HG03280 (cell line): ENCODE measurements around the gene ZDHHC14.
"Not testable (repeated sequence)": the region's sequence is repeated elsewhere in the genome, so short reads cannot be mapped to it uniquely, and the experiment has no call there.

Source experiments
- ATAC-seq: cut with Tn5 transposase; IDR thresholded peaks from one replicate; pipeline ENCODE4 v1.9.1; 2021; ENCODE audit warnings: mild to moderate bottlenecking, moderate library complexity; ENCODE audit not compliant: unreplicated experiment

Gene ZDHHC14

DNA sequence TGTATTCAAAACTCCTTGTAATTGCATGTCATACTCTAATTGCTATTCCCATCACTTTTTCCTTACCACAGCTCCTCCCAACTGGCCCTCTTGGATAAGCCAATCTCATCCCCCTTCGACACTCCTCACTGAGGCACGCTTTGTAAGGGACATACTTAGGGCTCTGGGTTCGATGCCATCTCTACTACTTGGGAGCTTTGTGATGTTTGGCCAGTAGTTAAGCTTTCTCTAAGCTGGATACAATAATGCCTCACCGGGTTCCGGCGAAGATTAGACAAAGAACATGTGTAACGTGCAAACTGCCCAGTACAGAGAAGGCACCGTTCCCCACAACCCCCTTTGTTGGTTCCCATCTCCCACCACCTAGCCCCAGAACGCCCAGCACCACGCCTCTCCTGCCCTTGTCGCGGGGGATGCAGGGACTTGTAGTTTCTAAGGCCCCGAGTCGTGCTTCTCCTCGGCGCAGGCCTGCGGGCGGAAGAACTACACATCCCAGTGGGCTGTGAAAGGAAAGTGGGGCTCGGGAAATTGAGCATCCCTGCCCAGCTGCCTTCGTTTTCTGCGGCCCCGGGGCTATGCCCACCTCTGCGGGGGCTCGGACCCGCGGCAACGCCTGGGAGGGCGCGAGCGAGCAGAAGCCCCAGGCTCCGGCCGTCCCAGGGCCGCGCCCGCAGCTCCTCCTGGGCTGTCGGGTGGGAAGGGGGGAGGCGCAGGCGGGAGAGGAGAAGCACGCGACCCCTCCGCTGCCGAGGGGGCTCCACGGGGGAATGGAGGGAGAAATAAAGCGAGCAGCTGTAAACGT lies 1.1 kb upstream of the ZDHHC14 start:
- ATAC-seq: peak; percentile 76

DNA sequence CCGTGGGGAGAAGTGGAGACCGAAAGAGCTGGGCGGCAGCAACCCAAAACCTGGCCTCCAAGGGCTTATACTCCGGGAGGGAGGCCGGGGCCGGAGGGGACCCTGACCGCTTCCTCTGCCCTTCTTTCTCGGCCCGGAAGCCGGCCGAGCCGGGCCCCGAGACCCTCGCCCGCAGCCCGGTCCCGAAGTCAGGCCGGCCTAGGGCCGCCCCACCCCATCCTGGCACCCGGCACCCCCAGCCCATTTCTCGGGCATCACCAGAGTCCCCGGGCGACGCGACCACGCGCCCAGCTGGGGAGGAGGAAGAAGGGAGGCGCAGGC lies 572 bp upstream of the ZDHHC14 start:
- peak; percentile 1 for ATAC-seq

GRCh38 chr6:157381631-157382621 lies 936 bp downstream of the ZDHHC14 start:
- ATAC-seq: peak; percentile 24

GRCh38 chr6:157382821-157383220 lies 1.8 kb downstream of the ZDHHC14 start:
- ATAC-seq: no peak

- ATAC-seq: no peak
These were observed 2.5 kb downstream of the ZDHHC14 start for GRCh38 chr6:157383471-157383870.

GRCh38 chr6:157384962-157385361 lies 4.0 kb downstream of the ZDHHC14 start:
- ATAC-seq: not testable (repeated sequence)

DNA sequence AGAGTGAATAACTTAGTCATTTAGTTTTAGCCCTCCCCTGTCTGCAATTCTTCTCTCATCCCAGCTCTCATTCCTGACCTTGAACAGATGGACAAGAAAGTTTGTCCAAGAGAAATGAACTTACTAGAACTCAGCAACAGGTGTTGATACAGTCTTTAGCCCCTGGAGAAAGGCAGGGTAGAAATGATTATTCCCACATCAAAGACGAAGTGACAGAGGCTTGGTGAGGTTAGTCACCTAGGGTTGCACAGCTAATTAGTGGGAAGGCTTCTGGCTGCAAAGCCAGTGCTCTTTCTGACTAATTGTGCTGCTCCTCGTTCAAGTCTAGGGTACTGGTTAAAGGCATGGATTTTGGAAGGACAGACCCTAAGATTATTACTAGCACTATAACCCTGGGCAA lies 4.5 kb downstream of the ZDHHC14 start:
- no peak for ATAC-seq

DNA sequence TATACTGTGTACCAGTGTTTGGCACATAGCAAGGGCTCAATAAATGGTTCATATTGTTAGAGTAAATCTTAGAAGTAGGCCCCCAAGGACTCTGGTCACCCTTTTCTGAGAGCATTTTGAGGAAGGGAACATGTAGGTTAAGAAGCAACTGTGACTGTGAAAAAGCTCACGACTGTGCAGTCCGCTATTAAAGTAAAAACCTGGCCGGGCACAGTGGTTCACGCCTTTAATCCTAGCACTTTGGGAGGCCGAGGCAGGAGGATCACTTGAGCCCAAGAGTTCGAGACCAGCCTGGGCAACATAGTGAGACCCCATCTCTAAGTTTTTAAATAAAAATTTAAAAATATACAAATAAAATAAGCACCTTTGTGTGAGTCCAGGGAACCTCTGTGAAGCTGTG lies 5.0 kb downstream of the ZDHHC14 start:
- no peak for ATAC-seq

DNA sequence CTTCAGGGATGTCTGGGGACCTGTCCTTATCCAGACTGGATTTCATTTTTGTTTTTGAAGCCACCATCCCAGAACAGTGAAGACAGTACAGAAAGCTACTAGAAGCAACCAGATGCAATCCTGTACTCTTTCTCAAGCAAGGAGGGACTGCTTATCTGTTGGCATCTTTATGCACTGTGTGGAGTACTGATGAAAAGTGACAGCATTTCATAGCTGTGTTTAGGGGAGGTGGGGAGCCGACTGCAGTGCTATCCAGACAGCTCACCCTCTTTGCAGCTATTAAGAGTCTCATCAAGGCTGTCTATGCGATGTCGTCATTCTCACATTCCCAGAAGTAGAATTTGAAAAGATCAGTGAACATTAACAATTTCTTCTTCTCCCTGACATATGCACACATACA lies 5.5 kb downstream of the ZDHHC14 start:
- ATAC-seq: no peak

DNA sequence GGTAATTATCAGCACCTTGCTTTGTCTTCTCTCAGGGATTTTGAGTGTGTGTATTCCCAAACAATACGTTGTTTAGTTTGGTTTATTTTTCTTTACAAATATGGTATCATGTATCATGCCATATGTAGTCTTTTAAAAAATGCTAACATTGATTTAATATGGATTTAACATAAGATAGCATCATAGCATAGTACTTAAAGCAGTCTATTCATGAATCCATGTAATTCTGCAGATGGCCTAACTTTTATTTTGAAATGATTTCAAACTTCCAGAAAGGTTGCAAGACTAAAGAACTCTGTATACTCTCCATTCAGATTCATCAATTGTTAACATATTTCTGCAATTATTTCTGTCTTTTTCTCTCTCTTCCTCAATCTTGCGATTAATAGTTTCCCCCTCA lies 7.9 kb downstream of the ZDHHC14 start:
- ATAC-seq: no peak

- no peak for ATAC-seq
These were observed 9.5 kb downstream of the ZDHHC14 start for GRCh38 chr6:157390273-157391060.

DNA sequence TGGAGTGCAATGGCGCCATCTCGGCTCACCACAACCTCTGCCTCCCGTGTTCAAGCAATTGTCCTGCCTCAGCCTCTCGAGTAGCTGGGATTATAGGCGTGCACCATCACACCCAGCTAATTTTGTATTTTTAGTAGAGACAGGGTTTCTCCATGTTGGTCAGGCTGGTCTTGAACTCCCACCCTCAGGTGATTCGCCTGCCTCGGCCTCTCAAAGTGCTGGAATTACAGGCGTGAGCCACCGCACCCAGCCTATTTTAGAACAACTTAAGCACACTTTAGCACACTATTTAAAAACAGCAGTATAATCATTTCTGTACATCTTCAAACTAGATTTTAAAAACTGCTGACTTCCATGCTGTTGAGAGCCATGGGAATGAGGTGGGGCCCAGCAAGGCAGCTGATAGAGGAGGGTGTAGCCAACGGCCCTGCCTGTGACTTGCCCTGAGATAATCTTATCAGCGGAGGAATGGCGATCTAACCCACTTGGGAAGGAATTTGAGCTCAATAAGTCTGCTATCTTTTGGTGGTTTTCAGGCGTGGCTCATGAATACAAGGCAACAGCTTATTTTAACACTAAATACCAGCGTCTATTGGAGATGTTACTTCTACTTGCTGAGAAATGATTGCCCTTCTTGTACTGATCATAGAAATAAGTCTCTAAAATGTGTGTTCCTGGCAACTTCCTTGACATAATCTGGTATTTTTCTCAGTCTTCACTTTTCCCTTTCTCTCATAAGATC lies 12.1 kb downstream of the ZDHHC14 start:
- ATAC-seq: no peak

DNA sequence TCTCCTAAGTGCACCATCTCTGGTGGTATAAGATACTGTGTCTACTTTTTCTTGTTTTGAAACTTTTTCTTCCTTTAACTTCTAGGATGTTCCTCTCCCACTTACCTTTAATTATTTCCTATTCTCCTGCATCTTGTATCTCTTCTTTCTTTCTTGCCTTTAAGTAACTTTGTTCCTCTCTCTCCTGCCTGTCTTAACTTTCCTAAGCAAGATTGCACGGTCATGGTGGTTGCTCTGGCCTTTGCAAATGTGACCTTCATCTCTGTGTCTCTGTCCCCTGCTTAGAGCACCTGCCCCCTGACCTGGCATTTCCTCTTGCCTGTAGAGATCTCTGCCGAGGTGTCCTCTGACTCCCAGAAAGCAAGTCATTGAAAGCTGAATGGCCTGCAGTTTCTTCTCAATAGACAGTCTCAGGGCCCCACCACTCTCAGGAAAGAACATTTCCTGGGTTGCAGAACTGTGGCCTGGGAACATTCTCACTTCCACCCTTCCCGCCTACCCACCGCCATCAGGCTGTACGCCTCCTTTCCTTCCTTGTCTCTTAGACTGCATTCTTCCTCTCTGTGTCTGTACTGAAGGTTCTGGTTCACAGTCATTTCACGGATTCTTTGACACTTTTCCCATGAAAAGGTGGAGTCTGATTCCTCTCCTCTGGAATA lies 12.8 kb downstream of the ZDHHC14 start:
- ATAC-seq: no peak

- ATAC-seq: not testable (repeated sequence)
These were observed 14.2 kb downstream of the ZDHHC14 start for GRCh38 chr6:157395199-157395598.

GRCh38 chr6:157396026-157396425 lies 15.0 kb downstream of the ZDHHC14 start:
- no peak for ATAC-seq

- no peak for ATAC-seq
These were observed 16.7 kb downstream of the ZDHHC14 start for GRCh38 chr6:157397660-157398059.

DNA sequence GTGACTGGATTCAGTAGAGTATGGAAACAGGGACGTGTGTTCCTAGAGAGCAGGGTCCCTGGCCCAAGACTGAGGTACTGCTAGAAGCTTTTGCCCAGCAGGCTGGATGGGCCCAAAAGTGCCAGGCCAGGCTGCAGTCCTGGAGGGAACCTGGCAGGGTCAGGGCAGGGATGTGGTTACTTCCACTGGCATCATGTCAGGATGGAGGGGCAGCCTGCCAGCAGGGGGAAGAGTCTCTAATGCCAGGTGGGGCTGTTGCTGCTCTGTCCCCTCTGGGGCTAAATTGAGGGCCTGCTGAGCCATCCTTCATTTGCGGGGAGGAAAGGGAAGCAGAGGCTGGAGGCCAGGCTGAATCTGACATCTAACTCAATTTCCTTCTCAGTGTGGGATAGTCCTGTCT lies 17.2 kb downstream of the ZDHHC14 start:
- ATAC-seq: no peak

DNA sequence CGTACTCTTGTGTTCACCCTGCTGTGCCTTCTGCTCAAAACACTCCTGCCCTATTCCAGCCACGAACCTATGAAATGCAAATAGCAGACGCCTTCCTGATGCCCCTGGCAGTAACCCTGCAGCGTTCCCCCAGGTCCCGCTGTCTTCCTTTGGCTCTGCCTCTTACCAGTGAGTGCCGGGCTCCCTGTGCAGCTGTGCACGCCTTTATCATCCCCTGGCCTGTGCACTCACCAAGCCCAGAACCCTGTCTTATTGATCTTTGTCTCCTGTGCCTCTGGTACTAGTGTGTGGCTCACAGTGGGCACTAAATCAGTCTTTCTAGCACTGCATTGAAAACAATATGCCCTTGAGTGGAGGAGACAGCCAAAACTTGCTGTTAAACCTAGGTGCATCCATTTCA lies 19.7 kb downstream of the ZDHHC14 start:
- ATAC-seq: no peak

DNA sequence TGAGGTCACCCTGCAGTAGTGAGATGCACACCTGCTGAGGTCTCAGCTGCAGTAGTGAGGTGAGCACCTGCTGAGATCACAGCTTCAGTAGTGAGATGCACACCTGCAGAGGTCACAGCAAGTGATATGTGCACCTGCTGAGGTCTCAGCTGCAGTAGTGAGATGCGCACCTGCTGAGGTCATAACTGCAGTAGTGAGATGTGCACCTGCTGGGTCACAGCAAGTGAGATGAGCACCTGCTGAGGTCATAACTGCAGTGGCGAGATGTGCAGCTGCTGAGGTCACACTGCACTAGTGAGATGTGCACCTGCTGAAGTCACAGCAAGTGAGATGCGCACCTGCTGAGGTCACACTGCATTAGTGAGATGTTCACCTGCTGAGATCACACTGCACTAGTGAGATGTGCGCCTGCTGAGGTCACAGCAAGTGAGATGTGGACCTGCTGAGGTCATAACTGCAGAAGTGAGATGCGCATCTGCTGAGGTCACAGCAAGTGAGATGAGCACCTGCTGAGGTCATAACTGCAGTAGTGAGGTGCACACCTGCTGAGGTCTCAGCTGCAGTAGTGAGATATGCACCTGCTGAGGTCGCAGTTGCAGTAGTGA lies 20.8 kb downstream of the ZDHHC14 start:
- ATAC-seq: no peak
